Measurements from ENCODE around the gene ENTPD6. TPM values are rescaled to one million over a fixed set of nuclear protein-coding genes. Genes with fewer than 3 reads are reported as not detected.

Gene ENTPD6
- total RNA-seq, 1 donor from 2014 or later: 32.3 TPM

DNA sequence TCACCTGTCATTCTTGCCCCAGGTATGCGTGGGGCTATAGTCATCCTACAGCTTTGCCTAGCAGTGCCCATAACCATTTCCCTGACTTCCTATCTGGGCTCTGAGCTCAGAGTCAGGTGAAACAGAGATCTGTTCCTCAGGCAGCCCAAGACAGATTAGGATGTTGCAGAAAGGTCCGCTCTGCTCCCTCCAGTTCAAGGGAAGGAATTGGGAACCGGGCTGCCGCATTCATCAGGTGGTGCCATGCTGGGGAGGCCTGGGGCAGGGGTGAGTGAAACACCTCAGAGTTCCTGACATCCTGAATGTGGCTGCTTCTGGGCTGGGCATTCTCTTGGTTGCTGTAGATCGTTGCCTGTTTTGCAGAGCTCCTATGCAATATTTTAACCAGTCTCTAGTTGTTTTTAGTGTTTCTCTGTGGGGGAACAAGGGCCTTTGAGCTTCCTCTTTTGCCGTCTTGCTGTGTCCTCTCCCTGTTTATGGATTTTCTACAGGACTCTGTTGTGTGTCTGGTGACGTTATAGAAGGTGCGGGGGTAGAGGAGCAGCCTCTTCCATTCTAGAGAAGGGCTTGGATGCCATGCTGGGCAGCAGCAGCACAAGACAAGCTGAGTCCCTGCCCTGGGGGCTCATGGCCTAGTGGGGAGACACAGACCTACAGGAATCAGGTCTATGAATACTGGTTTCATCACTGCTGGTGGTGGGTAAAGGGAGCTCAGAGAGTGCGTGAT lies 9.2 kb downstream of the ENTPD6 start:
- Histone ChIP-seq H3K27ac (no peak overlapping the region), H2AFZ (replicated peaks) (no peak overlapping the region), H3K9me3 (ENCODE audit: low read depth) (no peaks in the 10 kb centered on the region), H3K79me2 (ENCODE audit: low read depth) (peaks cover 50% of the 10 kb centered on the region), H3K4me2 (no peak overlapping the region), H3K36me3 (no peaks in the 10 kb centered on the region), H3K4me1 (peaks cover 14% of the 10 kb centered on the region), H4K20me1 (ENCODE audit: low read depth) (peaks cover 30% of the 10 kb centered on the region), H3K9ac (no peak overlapping the region), H3K4me3 (no peak overlapping the region), H3K27me3 (no peaks in the 10 kb centered on the region), H3F3A (ENCODE audit: low read depth) (no peaks in the 10 kb centered on the region)
- no peak for DNase-seq (ENCODE audit: low spot score)
- Mint-ChIP-seq H3K4me1 (peaks cover 10% of the 10 kb centered on the region), H3K4me3 (no peak overlapping the region), H3K36me3 (peaks cover 3% of the 10 kb centered on the region), H3K27ac (peak overlapping the region; percentile 70), H3K27me3 (ENCODE audit: insufficient read depth, low read depth) (no peaks in the 10 kb centered on the region), H3K9me3 (peaks cover 2% of the 10 kb centered on the region)
- TF ChIP-seq, protein P1, sequence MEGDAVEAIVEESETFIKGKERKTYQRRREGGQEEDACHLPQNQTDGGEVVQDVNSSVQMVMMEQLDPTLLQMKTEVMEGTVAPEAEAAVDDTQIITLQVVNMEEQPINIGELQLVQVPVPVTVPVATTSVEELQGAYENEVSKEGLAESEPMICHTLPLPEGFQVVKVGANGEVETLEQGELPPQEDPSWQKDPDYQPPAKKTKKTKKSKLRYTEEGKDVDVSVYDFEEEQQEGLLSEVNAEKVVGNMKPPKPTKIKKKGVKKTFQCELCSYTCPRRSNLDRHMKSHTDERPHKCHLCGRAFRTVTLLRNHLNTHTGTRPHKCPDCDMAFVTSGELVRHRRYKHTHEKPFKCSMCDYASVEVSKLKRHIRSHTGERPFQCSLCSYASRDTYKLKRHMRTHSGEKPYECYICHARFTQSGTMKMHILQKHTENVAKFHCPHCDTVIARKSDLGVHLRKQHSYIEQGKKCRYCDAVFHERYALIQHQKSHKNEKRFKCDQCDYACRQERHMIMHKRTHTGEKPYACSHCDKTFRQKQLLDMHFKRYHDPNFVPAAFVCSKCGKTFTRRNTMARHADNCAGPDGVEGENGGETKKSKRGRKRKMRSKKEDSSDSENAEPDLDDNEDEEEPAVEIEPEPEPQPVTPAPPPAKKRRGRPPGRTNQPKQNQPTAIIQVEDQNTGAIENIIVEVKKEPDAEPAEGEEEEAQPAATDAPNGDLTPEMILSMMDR (IDR thresholded peaks at IDR 0.05): no peak
- TF ChIP-seq EZH2 (IDR thresholded peaks at IDR 0.05) (no peak), EZH2phosphoT487 (IDR thresholded peaks at IDR 0.05) (no peak)

DNA sequence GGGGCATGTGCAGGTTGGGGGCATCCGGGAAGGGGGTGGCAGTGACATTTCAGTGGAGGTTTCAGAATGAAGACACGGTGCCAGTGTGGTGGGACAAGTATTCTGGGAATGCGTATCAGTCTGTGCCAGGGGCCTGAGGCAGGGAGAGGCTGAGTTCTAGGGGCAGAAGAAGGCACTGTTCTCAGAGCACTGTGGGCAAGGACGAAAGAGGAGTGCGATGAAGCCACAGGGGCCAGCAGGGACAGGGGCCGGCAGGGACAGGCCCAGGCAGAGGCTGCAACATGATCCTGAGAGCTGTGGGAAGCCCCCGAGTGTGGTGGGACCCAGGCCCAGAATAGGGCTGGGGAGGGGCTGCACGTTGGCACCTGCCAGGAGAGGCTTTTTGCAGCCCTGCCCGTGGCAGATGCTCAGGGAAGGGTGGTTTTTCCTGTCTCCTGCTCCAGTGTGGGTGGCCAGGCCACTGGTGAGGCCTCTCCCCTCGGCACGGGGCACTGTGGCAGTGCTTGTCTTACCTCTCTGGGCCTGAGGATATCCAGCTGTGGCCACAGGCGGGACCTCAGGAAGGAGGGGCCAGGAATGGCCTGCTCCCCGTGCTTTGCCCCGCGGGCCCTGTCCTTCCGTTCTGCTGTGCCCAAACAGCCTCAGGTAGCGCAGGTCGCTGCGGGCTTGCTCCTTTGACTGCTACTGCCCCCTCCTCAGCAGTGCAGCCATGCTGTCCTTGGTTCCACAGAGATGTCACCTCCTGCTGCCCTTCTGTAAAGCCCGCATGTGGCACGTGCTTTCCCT lies 10.0 kb downstream of the ENTPD6 start:
- peaks cover 2% of the 10 kb centered on the region for H3K9me3 Mint-ChIP-seq
- no peaks in the 10 kb centered on the region for H3F3A ChIP-seq (ENCODE audit: low read depth)
- peaks cover 6% of the 10 kb centered on the region for H3K36me3 Mint-ChIP-seq
- H3K79me2 ChIP-seq (ENCODE audit: low read depth): peaks cover 43% of the 10 kb centered on the region
- no peak overlapping the region for H3K9ac ChIP-seq
- no peak overlapping the region for H3K4me3 Mint-ChIP-seq
- peaks cover 7% of the 10 kb centered on the region for H3K4me1 Mint-ChIP-seq
- no peak for DNase-seq (ENCODE audit: low spot score)
- no peaks in the 10 kb centered on the region for H3K9me3 ChIP-seq (ENCODE audit: low read depth)
- no peak overlapping the region for H2AFZ ChIP-seq (replicated peaks)
- no peak overlapping the region for H3K4me2 ChIP-seq
- no peak overlapping the region for H3K4me3 ChIP-seq
- peak overlapping the region; percentile 70 for H3K27ac Mint-ChIP-seq
- no peak overlapping the region for H3K27ac ChIP-seq
- TF ChIP-seq EZH2phosphoT487 (IDR thresholded peaks at IDR 0.05): no peak
- no peak for TF ChIP-seq EZH2 (IDR thresholded peaks at IDR 0.05)
- peaks cover 24% of the 10 kb centered on the region for H4K20me1 ChIP-seq (ENCODE audit: low read depth)
- H3K4me1 ChIP-seq: peaks cover 14% of the 10 kb centered on the region
- H3K36me3 ChIP-seq: no peaks in the 10 kb centered on the region
- no peaks in the 10 kb centered on the region for H3K27me3 Mint-ChIP-seq (ENCODE audit: insufficient read depth, low read depth)
- no peaks in the 10 kb centered on the region for H3K27me3 ChIP-seq

DNA sequence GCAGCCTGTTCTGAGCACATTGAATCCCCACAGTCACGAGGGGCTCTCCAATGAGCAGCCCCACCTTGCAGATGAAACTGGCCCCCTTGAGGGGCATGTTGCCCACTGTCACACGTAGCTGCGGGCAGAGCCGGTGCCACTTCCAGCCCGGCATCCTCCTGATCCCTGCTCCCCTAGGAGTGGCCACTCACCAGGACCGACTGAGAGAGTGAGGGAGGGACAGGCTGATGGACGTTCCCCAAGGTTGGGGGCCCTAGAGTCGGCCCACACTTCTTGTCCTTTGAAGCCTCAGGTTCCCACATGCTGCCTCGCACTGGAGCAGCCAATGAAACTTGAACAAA lies 10.5 kb downstream of the ENTPD6 start:
- Histone ChIP-seq H3K4me3 (no peak overlapping the region), H3K27me3 (no peaks in the 10 kb centered on the region), H3K36me3 (no peaks in the 10 kb centered on the region), H3K9ac (no peak overlapping the region), H3K4me1 (peaks cover 14% of the 10 kb centered on the region), H3K27ac (no peak overlapping the region), H3F3A (ENCODE audit: low read depth) (no peaks in the 10 kb centered on the region), H2AFZ (replicated peaks) (no peak overlapping the region), H3K4me2 (no peak overlapping the region), H3K79me2 (ENCODE audit: low read depth) (peaks cover 40% of the 10 kb centered on the region), H3K9me3 (ENCODE audit: low read depth) (no peaks in the 10 kb centered on the region), H4K20me1 (ENCODE audit: low read depth) (peaks cover 24% of the 10 kb centered on the region)
- Mint-ChIP-seq H3K27ac (no peak overlapping the region), H3K4me1 (peaks cover 7% of the 10 kb centered on the region), H3K27me3 (ENCODE audit: insufficient read depth, low read depth) (no peaks in the 10 kb centered on the region), H3K36me3 (peaks cover 6% of the 10 kb centered on the region), H3K9me3 (peaks cover 2% of the 10 kb centered on the region), H3K4me3 (no peak overlapping the region)
- no peak for DNase-seq (ENCODE audit: low spot score)
- no peak for TF ChIP-seq EZH2phosphoT487 (IDR thresholded peaks at IDR 0.05)
- TF ChIP-seq EZH2 (IDR thresholded peaks at IDR 0.05): no peak
- TF ChIP-seq, protein P1 (IDR thresholded peaks at IDR 0.05): no peak

DNA sequence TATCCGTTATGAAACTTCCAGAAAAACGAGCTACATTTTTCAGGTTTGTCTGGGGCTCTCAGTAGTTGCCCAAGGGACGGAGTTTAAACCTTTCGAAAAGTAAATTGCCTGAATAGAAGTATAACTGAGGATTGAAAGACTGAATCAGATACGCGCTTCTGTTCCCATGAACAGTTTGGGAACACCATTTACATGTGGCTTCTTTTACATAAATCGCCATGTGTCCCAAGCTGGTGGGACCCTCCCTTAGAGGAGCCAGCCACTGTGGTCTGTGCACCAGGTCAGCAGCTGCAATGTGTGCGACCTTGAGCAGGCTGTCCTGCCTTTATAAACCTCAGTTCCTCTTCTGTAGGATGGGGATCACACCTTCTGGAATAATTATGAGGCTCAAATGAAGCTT lies 11.0 kb downstream of the ENTPD6 start:
- no peak overlapping the region for H3K4me2 ChIP-seq
- H3K9me3 ChIP-seq (ENCODE audit: low read depth): no peaks in the 10 kb centered on the region
- Mint-ChIP-seq H3K36me3 (peaks cover 9% of the 10 kb centered on the region), H3K9me3 (peaks cover 2% of the 10 kb centered on the region), H3K4me3 (no peak overlapping the region), H3K4me1 (peaks cover 7% of the 10 kb centered on the region), H3K27me3 (ENCODE audit: insufficient read depth, low read depth) (no peaks in the 10 kb centered on the region), H3K27ac (no peak overlapping the region)
- H3K4me3 ChIP-seq: no peak overlapping the region
- H3K79me2 ChIP-seq (ENCODE audit: low read depth): peaks cover 34% of the 10 kb centered on the region
- peaks cover 14% of the 10 kb centered on the region for H3K4me1 ChIP-seq
- peaks cover 24% of the 10 kb centered on the region for H4K20me1 ChIP-seq (ENCODE audit: low read depth)
- H2AFZ ChIP-seq (replicated peaks): no peak overlapping the region
- no peak for DNase-seq (ENCODE audit: low spot score)
- no peaks in the 10 kb centered on the region for H3F3A ChIP-seq (ENCODE audit: low read depth)
- no peaks in the 10 kb centered on the region for H3K27me3 ChIP-seq
- H3K27ac ChIP-seq: no peak overlapping the region
- no peak for TF ChIP-seq EZH2 (IDR thresholded peaks at IDR 0.05)
- H3K36me3 ChIP-seq: no peaks in the 10 kb centered on the region
- H3K9ac ChIP-seq: no peak overlapping the region
